ENCODE measurements around the gene CCDC88C.
A peak's percentile ranks its signal among the peaks of the same experiment; 100 is the strongest.

Gene CCDC88C

DNA sequence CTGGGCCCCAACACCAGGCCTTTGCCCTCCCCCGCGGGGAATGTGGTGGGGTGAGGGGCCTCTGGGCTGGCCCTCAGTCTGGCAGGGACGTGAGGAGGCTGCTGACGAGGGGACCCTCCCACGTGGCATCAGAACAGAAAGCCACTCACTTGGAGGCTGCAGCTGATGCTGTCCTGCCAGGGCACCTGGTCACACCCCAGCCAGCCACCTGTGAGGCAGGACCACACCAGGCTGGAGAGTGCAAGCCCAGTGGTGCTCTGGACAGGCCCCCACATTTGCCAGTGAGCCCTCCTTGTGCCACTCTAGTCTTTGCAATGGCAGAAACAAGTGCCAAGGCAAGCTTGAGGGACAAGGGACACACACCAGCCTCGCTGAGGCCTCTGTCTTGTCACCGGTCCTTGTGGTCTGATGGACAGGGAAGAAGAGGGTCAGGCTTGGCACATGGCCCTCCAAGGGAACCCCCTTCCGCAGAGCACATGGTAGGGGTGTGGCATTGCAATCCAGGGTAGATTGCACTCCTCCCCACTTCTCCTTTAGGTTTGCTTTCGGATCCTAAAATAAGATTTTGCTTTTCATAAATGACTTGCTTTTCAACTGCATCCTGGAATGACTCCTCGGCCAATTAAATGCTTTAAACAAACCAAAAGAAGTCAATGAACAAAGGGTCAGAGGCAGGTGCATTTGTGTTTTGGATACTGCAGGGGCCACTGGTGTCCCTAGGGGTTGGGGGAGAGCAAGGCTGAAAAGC is 53.7 kb downstream of the CCDC88C start:
- no peak for DNase-seq

- no peak for DNase-seq
Observed at GRCh38 chr14:91361233-91361811, 56.3 kb downstream of the CCDC88C start.

DNA sequence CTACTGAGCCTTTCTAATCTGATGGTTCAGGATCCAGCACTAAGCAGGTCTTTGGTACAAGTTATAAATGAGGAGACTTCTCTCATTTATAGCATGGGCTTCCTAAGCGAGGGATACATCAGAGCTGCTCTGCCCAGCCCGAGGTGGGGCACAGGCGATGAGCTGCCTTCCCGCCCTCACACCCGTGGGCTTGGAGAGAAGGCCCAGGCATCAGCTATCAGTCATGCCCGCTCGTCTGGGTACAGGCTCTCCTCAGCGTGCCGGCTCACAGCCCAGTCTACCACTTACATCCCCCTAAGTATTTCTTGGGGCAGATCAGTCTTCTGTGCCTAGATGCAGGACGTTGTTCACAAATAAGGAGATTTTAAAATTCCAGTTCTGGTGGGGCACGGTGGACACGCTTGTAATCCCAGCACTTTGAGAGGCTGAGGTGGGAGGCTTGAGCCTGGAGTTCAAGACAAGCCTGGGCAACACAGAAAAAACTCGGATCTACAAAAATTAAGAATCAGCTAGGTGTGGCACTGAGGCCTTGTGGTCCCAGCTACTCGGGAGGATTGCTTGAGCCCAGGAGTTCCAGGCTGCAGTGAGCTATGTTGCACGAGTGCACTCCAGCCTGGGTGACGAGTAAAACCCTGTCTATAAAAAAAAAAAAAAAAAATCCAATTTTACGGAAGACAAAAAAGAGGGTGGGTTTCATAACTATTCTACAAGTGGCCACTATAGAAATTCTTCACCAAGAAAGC is 57.0 kb downstream of the CCDC88C start:
- DNase-seq, result no peak

DNA sequence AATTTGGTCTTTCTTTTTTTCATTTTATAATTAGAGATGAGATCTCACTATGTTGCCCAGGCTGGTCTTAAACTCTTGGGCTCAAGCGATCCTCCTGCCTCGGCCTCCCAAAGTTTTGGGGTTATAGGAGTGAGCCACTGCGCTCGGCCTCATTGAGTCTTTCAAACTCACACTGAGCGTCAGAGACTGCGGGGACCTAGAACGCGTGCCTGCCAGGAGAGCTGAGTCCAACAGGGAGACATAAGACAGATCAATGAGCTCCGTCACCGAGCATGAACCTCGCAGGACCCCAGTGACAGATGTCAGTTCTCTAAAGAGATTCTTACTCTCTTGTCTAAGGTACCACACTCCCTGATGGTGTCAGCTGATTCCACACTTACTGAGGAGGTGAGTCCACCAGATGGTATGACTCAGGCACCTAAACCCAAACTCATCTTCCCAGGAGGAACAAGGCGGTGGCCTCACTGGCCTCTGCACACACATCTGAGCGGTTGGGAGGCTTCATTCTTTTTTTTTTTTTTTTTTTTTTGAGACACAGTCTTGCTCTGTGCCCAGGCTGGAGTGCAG is 58.9 kb downstream of the CCDC88C start:
- DNase-seq, result no peak

DNA sequence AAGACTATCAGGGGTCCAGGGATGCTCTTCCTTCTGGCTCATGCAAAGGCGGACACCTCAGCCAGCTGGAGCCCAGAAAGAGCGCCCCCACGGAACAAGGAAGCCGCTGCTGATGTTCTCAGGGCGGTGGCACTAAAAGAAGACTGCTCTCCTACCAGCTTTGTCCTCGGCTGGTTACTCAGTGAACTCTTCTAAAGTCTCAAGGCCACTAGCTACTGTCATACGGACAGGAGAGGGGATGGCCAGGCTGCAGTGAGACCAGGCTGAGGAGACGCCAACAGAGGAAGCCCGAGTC is 59.6 kb downstream of the CCDC88C start:
- no peak for DNase-seq

DNA sequence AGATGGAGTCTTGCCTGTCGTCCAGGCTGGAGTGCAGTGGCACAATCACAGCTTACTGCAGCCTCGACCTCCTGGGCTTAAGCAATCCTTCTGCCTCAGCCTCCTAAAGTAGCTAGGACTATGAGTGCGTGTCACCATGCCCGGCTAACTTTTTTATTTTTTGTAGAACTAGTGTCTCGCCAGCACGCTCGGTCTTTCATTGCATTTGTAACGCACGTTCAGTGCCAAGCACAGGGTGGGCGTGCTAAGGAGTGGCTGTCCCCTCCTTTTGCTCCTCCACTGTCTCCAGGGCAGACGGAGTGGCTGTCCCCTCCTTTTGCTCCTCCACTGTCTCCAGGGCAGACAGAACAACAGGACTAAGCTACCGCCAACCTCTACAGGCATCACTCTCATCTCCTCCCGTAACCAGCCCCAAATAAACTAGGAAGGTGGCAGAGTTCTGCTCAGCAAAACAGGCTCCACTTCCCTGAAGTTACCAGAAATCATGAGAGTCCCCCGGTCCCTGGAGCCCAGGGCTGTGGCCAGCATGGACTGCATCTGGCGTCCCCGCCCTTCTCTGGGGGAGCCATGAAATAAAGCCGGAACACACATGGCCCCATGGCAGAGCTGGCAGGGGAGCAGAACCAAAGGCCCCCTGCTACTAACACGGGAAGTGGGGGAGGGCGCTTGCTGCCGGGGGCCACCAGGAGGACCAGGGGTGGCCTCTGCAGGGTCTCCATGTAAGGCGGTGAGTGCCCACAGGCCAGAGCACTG is 60.2 kb downstream of the CCDC88C start:
- DNase-seq, result no peak

GRCh38 chr14:91356181-91356763 is 61.3 kb downstream of the CCDC88C start:
- DNase-seq, result no peak

GRCh38 chr14:91354979-91355685 is 62.5 kb downstream of the CCDC88C start:
- DNase-seq, result no peak

- peak; percentile 79 for DNase-seq
Observed at GRCh38 chr14:91354221-91354916, 63.3 kb downstream of the CCDC88C start.

GRCh38 chr14:91352728-91353692 is 64.6 kb downstream of the CCDC88C start:
- peak; percentile 54 for DNase-seq

DNA sequence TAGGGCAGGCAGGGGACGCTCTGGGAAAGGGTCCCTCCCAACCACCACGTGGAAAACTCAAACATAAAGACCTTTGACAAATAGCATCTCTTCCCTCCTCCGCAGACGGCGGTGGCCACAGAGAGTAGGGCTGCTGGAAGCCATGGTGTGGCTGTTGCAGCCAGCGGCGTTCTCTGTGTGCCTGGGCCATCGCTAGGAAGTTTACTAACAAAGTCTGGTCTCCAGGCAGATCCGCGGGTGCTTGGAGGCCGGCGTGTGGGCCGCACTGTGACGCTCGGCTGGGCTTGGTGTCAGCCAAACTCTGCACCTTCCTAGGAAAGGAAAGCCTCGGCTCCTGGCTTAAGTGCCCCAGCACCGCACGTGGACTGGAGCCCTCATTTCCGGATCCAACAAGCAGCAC is 65.6 kb downstream of the CCDC88C start:
- peak; percentile 80 for DNase-seq

- peak; percentile 34 for DNase-seq
Observed at GRCh38 chr14:91351512-91351862, 66.1 kb downstream of the CCDC88C start.

DNA sequence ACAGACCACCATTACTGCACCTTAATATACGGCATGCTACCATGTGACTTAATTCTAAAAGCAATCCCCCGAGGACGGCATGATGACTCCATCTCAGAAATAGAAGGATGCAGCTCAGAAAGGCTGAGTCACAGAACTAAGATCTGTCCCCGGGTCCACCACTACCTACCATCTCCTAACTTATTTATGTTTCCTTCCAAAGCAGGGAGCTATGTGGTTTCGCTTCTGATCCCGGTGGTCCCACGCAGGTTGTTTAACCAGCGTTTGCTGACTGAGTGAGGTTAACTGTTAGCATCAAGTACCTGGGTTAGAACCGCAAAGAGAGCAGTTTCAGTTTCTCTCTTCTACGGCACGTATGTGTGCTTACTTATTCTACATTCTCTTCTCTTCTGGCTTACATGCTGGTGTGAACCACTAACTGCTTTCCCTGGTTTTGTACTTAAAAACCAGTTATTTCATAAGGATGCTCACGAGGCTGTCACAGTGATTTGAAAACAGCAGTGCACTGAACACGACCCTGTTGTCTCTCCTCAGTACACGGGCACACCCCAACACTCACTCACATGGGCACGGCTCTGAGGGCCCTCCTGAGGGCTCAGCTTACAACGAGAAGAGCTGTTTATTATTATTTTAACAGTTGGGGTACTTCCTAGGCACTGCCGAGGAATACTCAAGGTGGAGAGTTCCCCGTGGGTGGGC is 66.7 kb downstream of the CCDC88C start:
- no peak for DNase-seq

DNA sequence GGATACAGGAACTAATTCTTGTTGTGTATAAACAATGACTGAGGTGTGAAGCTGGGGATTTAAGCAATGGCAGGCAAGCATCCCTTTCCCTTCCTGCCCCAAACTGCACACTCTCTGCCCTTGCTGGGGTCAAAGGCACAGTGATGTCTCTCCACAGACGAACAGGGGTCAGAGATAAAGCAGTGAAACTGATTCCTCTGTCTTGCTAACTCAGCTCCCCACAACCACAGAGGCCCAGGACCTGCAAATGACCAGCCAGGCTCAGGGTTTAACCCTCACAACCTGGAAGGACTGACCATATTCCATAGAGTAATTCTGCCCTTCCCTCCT is 67.2 kb downstream of the CCDC88C start:
- DNase-seq, result no peak

DNA sequence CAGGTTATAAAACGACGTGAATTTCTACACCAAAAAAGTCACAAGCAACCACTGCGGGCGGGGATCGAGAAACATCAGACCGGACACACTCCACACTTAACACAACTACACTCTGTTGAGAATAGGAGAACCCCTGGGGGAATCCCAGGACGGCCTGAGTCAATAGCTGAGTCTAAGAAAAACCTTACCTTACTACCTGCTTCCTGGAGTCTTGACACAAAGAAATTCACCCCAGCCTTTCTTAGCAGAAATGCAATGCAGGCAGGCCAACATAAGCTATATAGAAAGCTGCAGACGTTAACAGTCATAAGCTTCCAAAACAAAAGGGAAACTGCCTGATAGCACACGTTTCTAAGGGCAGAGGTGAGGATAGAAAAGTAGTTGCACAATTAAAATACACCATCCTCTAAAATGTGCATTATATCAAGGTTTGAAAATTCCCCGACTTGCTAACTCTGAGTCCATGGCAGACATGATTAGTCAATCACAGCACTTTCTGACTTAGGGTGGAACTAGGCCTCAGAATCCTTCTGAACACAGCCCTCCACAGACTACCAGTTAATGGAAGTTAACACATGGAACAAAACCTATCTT is 68.0 kb downstream of the CCDC88C start:
- DNase-seq, result no peak

DNA sequence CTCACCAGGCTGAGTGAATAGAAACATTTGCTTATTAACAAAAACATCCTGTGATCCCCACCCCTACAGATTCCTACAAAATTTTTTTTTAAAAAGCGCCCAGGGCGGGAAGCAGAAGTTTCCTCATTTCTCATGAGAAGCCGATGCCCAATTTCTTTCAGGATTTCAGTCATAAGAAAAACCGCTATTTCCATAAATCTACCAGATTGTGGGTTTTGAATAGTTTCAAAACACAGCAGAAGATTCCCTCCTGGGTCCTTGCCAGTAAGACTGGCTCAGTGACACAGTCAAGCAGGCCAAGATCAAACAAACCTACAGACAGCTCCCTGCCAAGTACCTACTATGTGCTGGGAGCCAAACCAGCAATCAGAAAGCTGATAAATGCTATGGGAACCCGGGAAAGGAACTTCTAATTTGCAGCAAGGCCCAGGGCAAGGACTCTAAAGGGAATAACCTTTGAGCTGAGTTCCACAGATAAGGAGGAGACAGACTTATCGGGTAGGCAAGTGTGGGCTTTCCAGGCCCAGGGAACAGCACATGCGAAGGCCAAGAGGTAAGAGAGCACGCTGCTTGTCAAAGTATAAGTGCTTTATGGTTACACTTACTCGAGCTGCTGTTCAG is 68.7 kb downstream of the CCDC88C start:
- DNase-seq, result no peak

GRCh38 chr14:91346838-91347173 is 70.8 kb downstream of the CCDC88C start:
- no peak for DNase-seq

DNA sequence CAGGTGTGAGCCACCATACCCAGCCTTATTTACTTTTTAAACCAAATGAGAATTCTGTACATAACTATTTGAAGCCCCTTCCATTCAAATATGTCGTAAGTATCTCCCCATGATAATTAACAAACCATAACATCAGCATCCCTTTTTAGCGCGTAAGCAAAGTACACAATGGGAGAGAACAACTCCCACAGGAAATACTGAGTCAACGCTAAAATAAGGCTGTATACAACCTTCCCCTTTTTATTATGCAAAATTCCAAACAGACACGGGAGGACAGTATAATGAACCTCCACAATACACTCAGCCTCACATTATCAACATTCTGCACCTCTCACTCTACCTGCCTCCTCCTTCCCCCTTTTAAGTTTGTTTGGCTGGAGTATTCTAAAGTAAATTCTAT is 73.5 kb downstream of the CCDC88C start:
- DNase-seq, result no peak

- DNase-seq, result no peak
Observed at GRCh38 chr14:91343051-91343450, 74.6 kb downstream of the CCDC88C start.

All from right forelimb (tissue), 1 donor.